Mucosa of stomach (tissue), 1 donor: ENCODE measurements around the gene TUBGCP2.

Experiments
- H3K27me3 ChIP-seq: one replicate; pipeline ENCODE4 v1.7.0; 2013; ENCODE audit warnings: mild to moderate bottlenecking, low read length; ENCODE audit not compliant: control insufficient read depth, insufficient read depth
- H3K36me3 ChIP-seq: one replicate; pipeline ENCODE4 v1.7.0; 2013; ENCODE audit warnings: low read length; ENCODE audit not compliant: control insufficient read depth, insufficient read depth
- H3K4me1 ChIP-seq: one replicate; pipeline ENCODE4 v1.7.0; 2013; ENCODE audit warnings: mild to moderate bottlenecking, low read length; ENCODE audit not compliant: control insufficient read depth, insufficient read depth
- H3K4me3 ChIP-seq: one replicate; pipeline ENCODE4 v1.7.0; 2013; ENCODE audit warnings: low read length
- H3K9ac ChIP-seq: one replicate; pipeline ENCODE4 v1.7.0; 2013; ENCODE audit warnings: mild to moderate bottlenecking, low read length, moderate library complexity
- H3K9me3 ChIP-seq: one replicate; pipeline ENCODE4 v1.7.0; 2013; ENCODE audit warnings: mild to moderate bottlenecking, low read length, moderate library complexity; ENCODE audit not compliant: control insufficient read depth
- donor health status: Pancreatic carcinoma.

The TUBGCP2 gene, protein sequence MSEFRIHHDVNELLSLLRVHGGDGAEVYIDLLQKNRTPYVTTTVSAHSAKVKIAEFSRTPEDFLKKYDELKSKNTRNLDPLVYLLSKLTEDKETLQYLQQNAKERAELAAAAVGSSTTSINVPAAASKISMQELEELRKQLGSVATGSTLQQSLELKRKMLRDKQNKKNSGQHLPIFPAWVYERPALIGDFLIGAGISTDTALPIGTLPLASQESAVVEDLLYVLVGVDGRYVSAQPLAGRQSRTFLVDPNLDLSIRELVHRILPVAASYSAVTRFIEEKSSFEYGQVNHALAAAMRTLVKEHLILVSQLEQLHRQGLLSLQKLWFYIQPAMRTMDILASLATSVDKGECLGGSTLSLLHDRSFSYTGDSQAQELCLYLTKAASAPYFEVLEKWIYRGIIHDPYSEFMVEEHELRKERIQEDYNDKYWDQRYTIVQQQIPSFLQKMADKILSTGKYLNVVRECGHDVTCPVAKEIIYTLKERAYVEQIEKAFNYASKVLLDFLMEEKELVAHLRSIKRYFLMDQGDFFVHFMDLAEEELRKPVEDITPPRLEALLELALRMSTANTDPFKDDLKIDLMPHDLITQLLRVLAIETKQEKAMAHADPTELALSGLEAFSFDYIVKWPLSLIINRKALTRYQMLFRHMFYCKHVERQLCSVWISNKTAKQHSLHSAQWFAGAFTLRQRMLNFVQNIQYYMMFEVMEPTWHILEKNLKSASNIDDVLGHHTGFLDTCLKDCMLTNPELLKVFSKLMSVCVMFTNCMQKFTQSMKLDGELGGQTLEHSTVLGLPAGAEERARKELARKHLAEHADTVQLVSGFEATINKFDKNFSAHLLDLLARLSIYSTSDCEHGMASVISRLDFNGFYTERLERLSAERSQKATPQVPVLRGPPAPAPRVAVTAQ

GRCh38 chr10:133308421-133309099 is at the start of gene TUBGCP2, which contains the start of gene ZNF511:
Gene TUBGCP2, minus strand, starts transcription at chr10:133308872. Its CDS starts 5,931 bp downstream, at chr10:133302941.
Gene ZNF511, plus strand, starts transcription at chr10:133308914. Its CDS starts 30 bp downstream, at chr10:133308944.
- no peaks in the 10 kb centered on the region for H3K36me3 ChIP-seq
- no peaks in the 10 kb centered on the region for H3K27me3 ChIP-seq
- no peaks in the 10 kb centered on the region for H3K9me3 ChIP-seq
- peak within 1 kb of the TSS; percentile 88 for H3K9ac ChIP-seq
- peaks cover 27% of the 10 kb centered on the region for H3K4me1 ChIP-seq
- peak within 1 kb of the TSS; percentile 68 for H3K4me3 ChIP-seq

DNA sequence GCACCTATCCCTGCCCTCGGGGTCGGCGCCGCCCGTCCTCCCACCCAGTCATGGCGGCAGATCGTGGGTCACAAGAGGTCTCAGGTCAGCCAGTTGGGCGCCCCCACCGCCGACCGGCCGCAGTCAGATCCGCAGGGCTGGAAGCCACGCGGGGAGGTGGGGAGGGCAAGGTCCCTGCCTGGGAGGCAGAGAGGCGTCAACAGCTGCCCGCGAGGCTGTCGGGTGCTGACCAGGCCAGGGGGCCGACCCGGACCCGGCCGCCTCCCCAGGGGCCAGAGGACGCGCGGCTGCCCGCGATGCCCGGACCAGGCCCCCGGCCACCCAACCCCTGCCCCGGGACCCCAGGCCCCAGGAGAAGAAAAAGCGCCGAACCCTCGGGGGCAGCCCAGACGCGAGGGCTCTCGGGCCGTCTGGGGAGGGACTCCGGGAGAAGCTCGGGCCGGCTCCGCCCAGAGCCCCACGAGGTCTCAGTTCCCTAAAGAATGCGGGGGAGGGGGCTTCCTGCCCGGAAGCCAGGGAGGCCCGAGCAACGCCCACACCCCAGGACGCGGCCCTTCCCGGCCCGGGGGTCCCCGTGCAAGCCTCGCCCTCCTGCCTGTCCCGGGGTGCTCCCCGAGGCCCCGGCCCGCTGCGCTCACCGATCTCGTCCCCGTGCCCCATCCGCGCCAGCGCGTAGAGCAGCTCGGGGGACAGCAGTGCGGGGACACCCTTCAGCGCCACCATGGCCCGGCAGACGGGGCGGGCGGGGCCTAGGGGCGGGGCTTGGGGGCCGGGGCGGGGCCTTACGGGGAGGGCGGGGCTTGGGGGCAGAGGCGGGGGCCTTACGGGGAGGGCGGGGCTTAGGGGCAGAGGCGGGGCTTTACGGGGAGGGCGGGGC is 48.9 kb upstream of the TUBGCP2 start, which contains the start of gene FUOM:
TSS of gene FUOM (minus strand) at position 735 of the 877 bp plus-strand sequence. CDS start at position 723, 12 bp downstream.
- H3K36me3 ChIP-seq = no peaks in the 10 kb centered on the region
- peak within 1 kb of the TSS; percentile 57 for H3K9ac ChIP-seq
- peaks cover 6% of the 10 kb centered on the region for H3K27me3 ChIP-seq
- peaks cover 29% of the 10 kb centered on the region for H3K4me1 ChIP-seq
- no peaks in the 10 kb centered on the region for H3K9me3 ChIP-seq
- no peak within 1 kb of the TSS for H3K4me3 ChIP-seq

- H3K36me3 ChIP-seq = no peaks in the 10 kb centered on the region
- peaks cover 29% of the 10 kb centered on the region for H3K4me1 ChIP-seq
- no peak overlapping the region for H3K4me3 ChIP-seq
- no peaks in the 10 kb centered on the region for H3K9me3 ChIP-seq
- H3K27me3 ChIP-seq = peaks cover 6% of the 10 kb centered on the region
- peak overlapping the region; percentile 57 for H3K9ac ChIP-seq
These were observed 48.0 kb upstream of the TUBGCP2 start for GRCh38 chr10:133356549-133357284.

DNA sequence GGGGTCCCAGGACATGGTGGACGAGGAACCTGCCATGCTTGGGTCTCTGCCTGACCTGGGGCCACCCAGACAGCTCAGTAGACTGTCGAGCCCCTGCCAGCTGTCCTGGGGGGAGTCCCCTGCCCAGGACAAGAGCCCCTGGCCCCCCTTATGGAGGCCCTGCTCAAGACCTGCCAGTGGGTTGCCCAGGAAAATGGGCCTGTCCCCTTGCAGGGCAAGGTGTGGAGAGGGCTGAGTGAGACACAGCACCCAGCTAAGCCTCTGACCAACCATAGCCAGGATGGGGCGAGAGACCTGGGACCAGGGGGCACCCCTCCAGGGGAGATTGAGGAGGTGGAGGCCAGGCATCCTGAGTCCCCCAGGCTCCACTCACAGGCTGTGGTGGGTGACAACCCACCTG is 47.3 kb upstream of the TUBGCP2 start:
- no peak overlapping the region for H3K4me3 ChIP-seq
- H3K27me3 ChIP-seq = peaks cover 6% of the 10 kb centered on the region
- no peaks in the 10 kb centered on the region for H3K9me3 ChIP-seq
- no peaks in the 10 kb centered on the region for H3K36me3 ChIP-seq
- H3K4me1 ChIP-seq = peaks cover 29% of the 10 kb centered on the region
- H3K9ac ChIP-seq = no peak overlapping the region

GRCh38 chr10:133355266-133355665 is 46.6 kb upstream of the TUBGCP2 start:
- H3K36me3 ChIP-seq = no peaks in the 10 kb centered on the region
- peaks cover 6% of the 10 kb centered on the region for H3K27me3 ChIP-seq
- peaks cover 25% of the 10 kb centered on the region for H3K4me1 ChIP-seq
- H3K4me3 ChIP-seq = no peak overlapping the region
- no peak overlapping the region for H3K9ac ChIP-seq
- H3K9me3 ChIP-seq = no peaks in the 10 kb centered on the region

DNA sequence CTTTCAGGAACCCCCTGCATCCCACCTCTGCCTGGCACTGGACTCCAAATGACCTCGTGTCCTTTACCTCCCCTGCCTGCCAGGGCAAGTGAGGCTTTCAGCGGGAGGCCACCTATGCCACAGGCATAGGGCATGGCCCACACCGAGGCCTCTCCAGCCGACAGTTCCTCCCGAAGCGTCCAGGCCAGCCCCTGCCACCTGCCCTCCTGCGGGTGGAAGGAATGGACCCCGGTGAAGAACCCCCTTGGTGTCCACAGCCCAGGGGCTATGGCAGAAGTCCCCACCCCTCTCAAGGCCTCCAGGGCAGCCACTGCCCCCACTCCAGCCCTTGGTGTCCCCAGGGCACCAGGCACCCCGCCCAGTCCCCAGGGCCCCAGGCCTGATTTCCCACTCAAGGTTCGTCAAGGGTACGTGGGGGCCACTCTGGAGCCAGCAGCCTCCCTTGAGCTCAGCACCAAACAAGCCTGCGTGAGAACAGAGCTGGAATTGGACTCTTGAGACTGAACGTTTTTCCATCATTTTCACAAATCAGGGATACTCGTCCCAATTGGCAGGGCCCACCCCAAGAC is 46.1 kb upstream of the TUBGCP2 start:
- Histone ChIP-seq H3K9me3 (no peaks in the 10 kb centered on the region), H3K9ac (no peak overlapping the region), H3K4me3 (no peak overlapping the region), H3K36me3 (no peaks in the 10 kb centered on the region), H3K27me3 (peaks cover 6% of the 10 kb centered on the region), H3K4me1 (peaks cover 20% of the 10 kb centered on the region)

DNA sequence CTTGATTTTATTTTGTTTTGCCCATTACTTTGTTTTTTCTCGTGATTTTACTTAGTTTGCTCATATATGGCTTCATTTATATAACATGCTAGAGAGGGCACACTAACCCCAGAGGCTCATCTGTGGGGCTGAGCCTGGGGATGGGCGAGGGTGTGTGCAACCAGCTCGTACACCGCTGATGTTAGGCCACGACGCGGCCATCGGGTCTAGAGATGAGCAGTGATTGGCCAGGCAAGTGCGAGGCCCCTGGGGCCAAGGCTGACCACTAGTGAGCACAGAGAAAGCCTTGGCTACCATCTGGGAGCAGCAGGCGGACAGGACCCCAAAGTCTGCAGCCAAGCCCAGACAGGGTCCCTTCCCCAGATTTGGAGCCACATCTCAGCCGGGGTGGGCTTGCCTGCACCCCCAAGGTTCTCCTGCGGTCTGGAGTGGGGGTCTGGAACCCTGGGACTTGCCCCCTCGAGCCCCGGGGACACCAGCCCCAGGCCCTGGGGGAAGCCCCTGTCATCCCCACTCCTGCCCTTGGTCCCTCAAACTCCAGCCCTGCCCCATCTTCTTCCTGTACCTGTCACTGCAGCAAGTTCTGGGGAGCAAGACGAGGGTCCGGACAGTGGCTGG is 45.4 kb upstream of the TUBGCP2 start:
- Histone ChIP-seq H3K4me1 (peaks cover 14% of the 10 kb centered on the region), H3K4me3 (no peak overlapping the region), H3K36me3 (no peaks in the 10 kb centered on the region), H3K9me3 (no peaks in the 10 kb centered on the region), H3K9ac (no peak overlapping the region), H3K27me3 (peaks cover 8% of the 10 kb centered on the region)

DNA sequence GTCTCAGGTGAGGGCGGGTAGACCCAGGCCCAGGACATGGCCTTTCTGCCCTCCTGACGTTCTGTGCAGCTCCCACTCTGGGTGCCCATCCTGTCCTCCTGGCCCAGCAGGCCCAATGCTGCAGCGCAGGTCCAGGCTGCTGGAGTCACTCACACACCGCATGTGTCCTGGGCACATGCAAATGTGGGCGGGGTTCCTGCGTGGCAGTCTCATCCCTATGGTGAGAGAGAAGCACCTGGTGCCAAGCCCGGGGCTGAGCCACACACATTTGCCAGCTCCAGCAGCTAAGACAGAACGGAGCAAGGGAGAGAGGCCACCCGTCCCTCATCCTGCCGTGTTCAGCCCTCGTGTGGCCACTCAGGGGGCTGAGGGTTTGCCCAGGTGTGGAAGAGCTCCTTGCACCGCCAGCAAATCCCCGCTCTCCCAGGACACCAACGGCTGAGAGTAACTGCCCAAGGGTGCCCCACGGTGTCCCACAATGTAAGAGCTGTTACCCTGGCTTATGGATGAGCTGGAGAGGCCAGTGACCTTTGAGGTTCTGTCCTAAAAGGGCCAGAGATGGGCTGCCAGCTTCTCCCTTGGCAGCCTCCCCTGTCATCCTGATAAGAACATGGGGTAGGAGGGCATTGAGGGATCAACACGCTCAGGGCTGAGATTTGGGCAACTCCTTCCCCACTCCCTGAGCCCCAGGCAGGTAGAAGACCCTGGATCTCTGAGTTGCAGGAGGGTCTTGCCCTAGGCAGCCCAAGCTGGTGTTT is 44.7 kb upstream of the TUBGCP2 start:
- Histone ChIP-seq H3K4me3 (no peak overlapping the region), H3K27me3 (peaks cover 8% of the 10 kb centered on the region), H3K9ac (no peak overlapping the region), H3K4me1 (peaks cover 10% of the 10 kb centered on the region), H3K36me3 (no peaks in the 10 kb centered on the region), H3K9me3 (no peaks in the 10 kb centered on the region)

DNA sequence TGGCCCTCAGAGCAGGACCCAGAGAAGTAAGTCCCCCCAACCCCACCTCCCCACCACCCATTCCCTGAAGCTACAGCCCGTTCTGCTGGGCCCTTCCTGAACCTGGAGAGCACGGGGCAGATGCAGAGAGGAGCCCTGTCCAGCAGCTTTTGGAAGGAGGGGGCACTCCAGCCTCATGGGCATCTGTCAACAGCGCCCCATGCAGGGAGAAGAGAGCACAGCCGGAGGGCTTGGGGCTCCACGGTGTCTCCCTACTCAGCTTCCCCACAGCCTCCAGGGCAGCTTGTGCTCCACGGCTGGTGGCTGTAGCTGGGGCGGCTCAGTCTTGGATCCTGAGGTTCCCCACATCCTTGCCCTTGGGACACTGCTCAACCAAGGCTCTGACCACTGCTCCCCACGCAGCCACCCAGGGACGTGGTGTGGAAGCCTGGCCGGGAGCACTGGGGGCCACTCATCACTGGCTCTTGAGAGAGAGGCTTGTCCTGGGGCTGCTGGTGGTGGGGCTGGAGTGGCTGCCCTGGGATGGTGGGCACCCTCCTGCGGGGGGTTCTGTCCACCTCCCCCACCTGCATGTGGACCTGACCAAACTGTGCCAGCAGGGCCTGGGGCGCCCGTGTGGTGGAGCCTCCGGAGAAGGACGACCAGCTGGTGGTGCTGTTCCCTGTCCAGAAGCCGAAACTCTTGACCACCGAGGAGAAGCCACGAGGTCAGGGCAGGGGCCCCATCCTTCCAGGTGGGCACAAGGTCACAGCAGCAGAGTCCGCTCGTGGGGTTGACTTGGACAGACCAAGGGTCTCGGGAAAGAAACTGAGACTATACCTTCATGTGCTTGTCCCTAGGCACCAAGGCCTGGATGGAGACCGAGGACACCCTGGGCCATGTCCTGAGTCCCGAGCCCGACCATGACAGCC is 43.0 kb upstream of the TUBGCP2 start:
- Histone ChIP-seq H3K9ac (no peak overlapping the region), H3K4me1 (peaks cover 12% of the 10 kb centered on the region), H3K27me3 (peaks cover 3% of the 10 kb centered on the region), H3K4me3 (no peak overlapping the region), H3K36me3 (no peaks in the 10 kb centered on the region), H3K9me3 (no peaks in the 10 kb centered on the region)
